HG03571 (cell line): ENCODE results near the gene RPL35.
A peak's percentile ranks its signal among the peaks of the same experiment; 100 is the strongest.

Experiments
- ATAC-seq: cut with Tn5 transposase; IDR thresholded peaks from one replicate; pipeline ENCODE4 v1.9.1; 2021; ENCODE audit not compliant: unreplicated experiment

Gene RPL35

GRCh38 chr9:124861342-124862229, at the start of gene RPL35, which contains the start of gene ARPC5L:
RPL35 (minus strand) TSS chr9:124861957; CDS start chr9:124861912, 45 bp downstream.
ARPC5L (plus strand) TSS chr9:124862130; CDS start chr9:124869291, 7,161 bp downstream.
- ATAC-seq = peak; percentile 88

- no peak for ATAC-seq
Measured at GRCh38 chr9:124908098-124908497, 46.3 kb upstream of the RPL35 start.

- ATAC-seq = no peak
Measured at GRCh38 chr9:124906966-124907365, 45.2 kb upstream of the RPL35 start.

- no peak for ATAC-seq
Measured at GRCh38 chr9:124899845-124900244, 38.1 kb upstream of the RPL35 start.

DNA sequence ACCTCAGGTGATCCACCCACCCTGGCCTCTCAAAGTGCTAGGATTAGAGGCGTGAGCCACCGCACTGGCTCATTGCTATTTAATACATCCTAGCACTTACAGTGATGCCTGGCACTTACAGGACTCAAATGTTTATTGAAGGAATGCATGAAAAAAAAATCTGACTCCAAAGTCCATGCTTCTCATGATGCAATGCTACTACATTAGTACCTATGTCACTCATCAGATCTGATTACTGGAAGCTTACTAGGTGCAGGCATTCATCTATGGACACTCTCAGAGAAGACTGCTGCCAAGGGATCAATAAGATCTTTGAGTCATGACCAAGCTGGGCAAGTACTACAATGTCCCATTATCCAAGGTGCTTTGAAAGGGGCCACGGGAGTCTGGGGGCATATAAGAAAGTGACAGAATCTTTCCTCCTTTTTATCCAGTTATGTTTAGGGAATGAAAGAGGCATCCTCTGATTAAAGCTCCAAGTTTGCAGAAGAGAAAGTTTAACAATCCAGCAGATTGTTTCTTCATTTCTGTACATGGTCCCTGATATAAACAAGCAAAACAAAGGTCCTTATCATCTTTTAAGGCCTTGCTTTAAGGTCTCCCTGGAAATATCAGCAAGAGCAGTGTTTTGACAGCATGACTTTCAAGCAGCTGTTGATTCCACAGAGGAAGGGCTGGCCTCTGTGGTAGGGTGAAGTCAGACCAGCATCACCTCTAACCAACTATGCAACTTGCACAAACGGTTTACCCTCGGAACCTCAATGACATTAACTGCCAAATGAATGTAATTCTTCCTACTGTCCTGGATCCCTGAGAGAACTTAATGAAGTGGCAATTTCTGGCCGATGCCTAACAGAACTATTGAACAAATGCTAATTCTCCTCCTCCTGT, 36.1 kb upstream of the RPL35 start:
- no peak for ATAC-seq

DNA sequence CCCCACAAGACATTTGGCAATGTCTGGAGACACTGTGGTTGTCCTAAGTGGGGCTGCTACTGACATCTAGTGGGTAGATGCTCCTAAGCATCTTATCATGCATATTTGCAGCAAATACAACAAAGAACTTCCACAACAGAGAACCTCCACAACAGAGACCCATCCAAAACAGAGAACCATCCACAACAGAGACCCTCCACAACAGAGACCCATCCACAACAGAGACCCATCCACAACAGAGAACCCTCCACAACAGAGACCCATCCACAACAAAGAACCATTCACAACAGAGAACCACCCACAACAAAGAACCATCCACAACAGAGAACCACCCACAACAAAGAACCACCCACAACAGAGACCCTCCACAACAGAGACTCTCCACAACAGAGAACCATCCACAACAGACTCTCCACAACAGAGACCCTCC, 33.0 kb upstream of the RPL35 start:
- no peak for ATAC-seq

DNA sequence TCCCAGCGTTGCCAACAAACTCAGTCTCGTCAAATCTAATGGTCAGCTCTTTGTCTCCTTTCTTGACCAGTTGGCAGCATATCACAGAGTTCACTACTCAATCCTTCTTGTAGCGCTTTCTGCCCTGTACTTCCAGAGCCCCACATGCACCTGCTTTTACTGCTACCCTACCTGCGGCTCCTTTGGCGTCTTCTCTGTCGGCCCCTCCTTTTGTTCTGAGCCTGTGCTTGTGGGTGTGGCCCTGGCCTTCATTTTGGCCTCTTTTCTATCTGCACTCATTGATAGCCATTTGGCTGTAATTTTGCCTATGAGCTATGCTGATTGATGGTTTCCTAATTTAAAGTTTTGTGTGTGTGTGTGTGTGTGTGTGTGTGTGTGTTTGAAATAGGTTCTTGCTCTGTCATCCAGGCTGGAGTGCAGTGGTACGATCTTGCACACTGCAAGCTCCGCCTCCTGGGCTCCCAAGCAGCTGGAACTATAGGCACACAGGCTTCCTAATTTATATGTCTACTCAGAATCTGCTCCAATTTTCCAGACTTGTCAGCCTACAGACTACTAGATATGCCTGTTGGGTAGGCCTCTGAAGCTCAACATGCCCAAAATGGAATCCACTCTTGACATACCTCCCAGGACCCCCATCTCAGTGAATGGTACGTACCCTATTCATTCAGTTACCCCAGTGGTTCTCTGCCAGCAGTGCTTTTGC, 32.4 kb upstream of the RPL35 start:
- no peak for ATAC-seq

GRCh38 chr9:124890179-124890578, 28.4 kb upstream of the RPL35 start:
- ATAC-seq = no peak

DNA sequence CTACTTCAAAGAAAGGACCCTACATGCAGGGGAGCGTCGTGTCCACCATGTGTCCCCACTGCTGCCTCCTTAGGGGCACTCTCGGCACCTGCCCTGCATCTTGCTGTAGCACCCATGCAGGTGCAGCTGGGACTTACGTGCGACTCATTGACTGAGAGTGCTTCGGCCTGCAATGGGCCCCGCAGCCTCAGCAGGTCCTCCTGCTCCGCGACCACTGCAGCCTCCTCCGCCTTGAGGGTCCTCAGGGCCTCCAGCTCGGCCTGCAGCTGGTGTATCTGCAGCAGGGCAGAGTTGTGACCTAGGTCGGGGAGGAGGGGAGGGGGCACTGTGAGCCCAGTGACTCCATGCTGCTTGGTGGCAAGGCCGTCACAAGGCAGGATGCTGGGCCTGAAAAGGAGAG, 27.2 kb upstream of the RPL35 start:
- ATAC-seq = no peak

GRCh38 chr9:124887832-124888231, 26.1 kb upstream of the RPL35 start:
- ATAC-seq = no peak

GRCh38 chr9:124886866-124887492, 25.2 kb upstream of the RPL35 start:
- no peak for ATAC-seq

DNA sequence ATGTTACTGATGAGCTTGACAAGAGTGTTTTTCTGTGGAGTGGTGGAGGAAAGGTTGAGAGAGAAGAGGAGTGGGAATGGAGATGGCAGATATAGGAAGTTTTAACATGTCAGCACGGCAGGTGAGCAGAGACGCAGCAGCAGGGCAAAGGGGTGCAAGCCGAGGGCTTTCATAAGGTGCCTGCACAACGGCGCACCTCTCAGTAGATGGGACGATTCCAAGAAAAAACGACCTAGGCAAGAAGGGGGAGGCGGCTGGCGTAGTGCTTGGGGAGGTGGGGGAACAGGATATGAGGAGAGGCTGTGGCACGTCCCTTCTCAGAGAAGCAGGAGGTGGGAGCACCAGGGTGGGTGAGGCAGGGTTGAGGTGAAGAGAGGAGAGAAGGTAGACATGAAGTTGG, 24.7 kb upstream of the RPL35 start:
- no peak for ATAC-seq

DNA sequence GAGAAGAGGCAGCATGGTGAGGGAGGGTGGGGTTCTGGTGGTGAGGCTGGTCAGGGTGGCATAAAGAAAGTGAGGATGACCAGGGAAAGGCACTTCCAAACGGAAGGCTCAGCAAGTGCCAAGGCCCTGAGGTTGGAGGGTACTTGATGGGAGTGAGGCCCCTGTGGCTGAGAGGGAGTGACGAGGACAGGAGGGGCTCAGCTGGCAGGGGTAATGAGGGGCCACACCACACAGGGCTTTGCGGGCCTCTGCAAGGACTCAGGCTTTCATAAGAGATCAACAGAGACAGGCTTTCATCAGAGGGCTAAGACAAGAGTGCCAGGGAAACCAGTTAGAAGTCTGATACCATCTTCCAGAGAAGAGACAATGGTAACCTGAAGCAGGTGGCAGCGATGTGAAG, 23.8 kb upstream of the RPL35 start:
- ATAC-seq = no peak

DNA sequence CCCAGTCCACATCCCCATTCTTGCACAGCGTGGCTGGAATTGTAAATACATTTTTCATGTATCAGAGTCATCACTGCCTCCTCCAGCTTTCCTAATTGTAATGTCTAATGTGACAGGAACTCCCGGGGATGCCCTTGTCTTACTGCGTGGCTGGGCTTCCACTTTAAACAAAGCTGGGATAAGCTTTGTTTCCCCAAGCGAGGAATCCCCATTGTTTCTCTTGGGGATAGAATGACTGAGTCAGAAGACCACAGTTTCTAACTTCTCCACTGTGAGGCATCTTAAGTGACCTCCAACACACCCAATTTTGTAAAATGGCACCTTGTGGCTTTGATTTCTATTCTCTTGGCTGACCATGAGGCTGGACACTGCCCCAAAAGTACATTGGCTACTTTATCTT, 22.6 kb upstream of the RPL35 start:
- no peak for ATAC-seq

DNA sequence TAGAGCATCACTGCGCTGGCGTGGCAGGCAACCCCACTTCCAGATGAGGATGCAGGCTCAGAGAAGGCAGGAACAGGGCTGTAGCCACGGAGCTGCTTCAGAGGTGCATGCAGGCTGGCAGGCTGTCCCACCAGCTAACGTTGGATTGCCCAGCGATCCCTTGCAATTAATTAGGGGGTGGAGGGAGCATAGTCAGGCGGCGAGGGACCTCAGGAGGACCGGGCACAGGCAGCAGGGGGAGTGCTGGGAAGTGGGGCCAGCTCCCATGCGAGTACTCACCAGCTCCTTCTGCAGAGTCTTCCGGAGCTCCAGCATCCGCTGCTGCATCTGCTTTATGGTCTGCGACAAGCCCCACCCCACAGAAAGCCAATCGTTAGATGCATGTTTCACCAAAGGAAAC, 20.5 kb upstream of the RPL35 start:
- ATAC-seq = no peak

DNA sequence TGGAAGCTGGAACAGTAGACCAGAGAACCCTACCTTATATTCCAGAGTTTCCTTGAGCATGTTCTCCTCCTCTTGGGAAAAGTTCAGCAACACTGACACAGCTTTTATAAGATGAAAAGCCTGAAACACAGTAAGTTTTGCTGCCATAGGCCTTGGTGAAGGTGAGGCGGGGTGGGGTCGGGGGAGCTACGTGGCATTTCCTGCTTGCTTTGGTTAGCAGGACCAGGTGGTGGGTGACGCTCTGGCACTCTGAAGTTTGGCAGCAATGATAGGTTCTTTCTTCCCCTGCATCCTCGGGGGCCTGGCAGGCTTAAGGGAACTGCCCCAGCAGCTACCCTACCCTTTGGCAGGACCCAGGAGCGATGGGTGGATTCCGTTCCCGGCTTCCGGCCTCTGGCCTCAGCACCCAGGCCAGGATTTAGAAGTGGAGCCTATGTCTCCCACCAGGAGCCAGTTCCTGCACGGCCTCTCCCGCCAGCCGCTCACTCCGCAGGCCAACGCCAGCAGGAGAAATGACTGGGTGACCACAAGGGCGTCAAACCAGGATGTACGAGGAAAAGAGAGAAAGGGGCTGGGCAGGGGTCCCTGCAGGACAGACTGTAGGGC, 19.5 kb upstream of the RPL35 start:
- ATAC-seq = no peak

- no peak for ATAC-seq
Measured at GRCh38 chr9:124880501-124880900, 18.7 kb upstream of the RPL35 start.

DNA sequence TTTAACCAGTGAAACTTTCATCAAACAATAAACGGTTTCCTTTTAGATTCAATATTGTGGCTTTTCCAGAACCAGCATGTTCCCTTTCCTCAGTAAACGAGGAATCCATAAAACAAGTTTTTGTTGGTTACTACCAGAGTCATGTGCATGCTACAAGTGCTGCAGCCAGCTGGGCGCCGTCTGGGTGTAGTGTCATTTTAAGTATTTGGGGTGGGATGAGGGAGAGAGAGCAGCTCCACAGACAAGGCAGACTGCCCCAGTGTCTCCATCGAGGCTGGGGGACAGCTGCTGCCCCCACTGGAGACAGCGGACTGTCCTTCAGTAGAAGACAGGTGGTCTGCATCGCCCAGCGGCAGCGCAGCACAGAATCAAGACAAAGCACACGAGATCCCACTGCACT, 17.5 kb upstream of the RPL35 start:
- ATAC-seq = no peak

GRCh38 chr9:124878518-124878917, 16.8 kb upstream of the RPL35 start:
- ATAC-seq = no peak

- no peak for ATAC-seq
Measured at GRCh38 chr9:124878021-124878420, 16.3 kb upstream of the RPL35 start.
